ENCODE results near the gene BFSP1. TPM values are rescaled to one million over a fixed set of nuclear protein-coding genes. Genes with fewer than 3 reads are reported as not detected.

BFSP1 gene
- total and polyA plus RNA-seq, 2 donors (not counting 3 experiments of a cell fraction or from before 2014, with no cell fraction given): 3.1 to 5.2 TPM

GRCh38 chr20:17541996-17542395, 10.8 kb upstream of the BFSP1 start:
- Histone ChIP-seq H3K9me3 (replicated peaks; ENCODE audit: control insufficient read depth, insufficient read depth, low read length) (no peaks in the 10 kb centered on the region), H3K4me2 (ENCODE audit: insufficient read depth, low read length) (no peak overlapping the region), H2AFZ (ENCODE audit: low read depth, low read length) (no peak overlapping the region), H3K79me2 (ENCODE audit: control insufficient read depth, insufficient read depth, low read length) (no peaks in the 10 kb centered on the region), H3K9me1 (replicated peaks; ENCODE audit: control insufficient read depth, extremely low read depth, insufficient read depth, low read length) (no peaks in the 10 kb centered on the region), H4K20me1 (replicated peaks; ENCODE audit: control insufficient read depth, extremely low read depth, insufficient read depth, low read length) (no peaks in the 10 kb centered on the region), H3K27me3 (ENCODE audit: control insufficient read depth in 2 of 2, insufficient read depth in 2 of 2, low read length in 2 of 2) (no peaks in the 10 kb centered on the region), H3K27ac (ENCODE audit: insufficient read depth, low read depth, low read length) (no peak overlapping the region), H3K9ac (replicated peaks; ENCODE audit: extremely low read depth, insufficient read depth, low read length) (no peak overlapping the region), H3K4me1 (ENCODE audit: control insufficient read depth, extremely low read depth, insufficient read depth, low read length) (no peaks in the 10 kb centered on the region), H3K36me3 (ENCODE audit: control insufficient read depth in 2 of 2, extremely low read depth in 1 of 2, insufficient read depth in 2 of 2, low read length in 2 of 2) (no peaks in the 10 kb centered on the region), H3K4me3 (replicated peaks in 1 of 3; ENCODE audit: insufficient read depth in 1 of 3, low read depth in 1 of 3, low read length in 3 of 3) (no peak overlapping the region)
- POLR2A ChIA-PET: no interaction called here
- TF ChIP-seq GATA2 (IDR thresholded peaks at IDR 0.05; ENCODE audit: insufficient read depth, insufficient read length, low read depth, low read length): no peak
- TF ChIP-seq MYC (IDR thresholded peaks at IDR 0.05; ENCODE audit: low read depth, low read length): no peak
- no peak for TF ChIP-seq FOS (IDR thresholded peaks at IDR 0.05; ENCODE audit: borderline replicate concordance, insufficient read depth, low read length)
- TF ChIP-seq JUN (IDR thresholded peaks at IDR 0.05; ENCODE audit: borderline replicate concordance, insufficient read depth, insufficient read length, low read depth): no peak
- TF ChIP-seq EZH2 (IDR thresholded peaks at IDR 0.05; ENCODE audit: borderline replicate concordance, low read depth, low read length, severe bottlenecking): no peak
- TF ChIP-seq POLR2AphosphoS5 (IDR thresholded peaks at IDR 0.05; ENCODE audit: insufficient read depth, low read depth, low read length): no peak
- no peak for TF ChIP-seq CTCF (IDR thresholded peaks at IDR 0.05; ENCODE audit: extremely low read depth in 1 of 2, insufficient read depth in 1 of 2, low read depth in 1 of 2, low read length in 2 of 2)
- no peak for TF ChIP-seq MAX (IDR thresholded peaks at IDR 0.05; ENCODE audit: insufficient read depth, insufficient read length)
- no peak for TF ChIP-seq POLR2A (IDR thresholded peaks at IDR 0.05; ENCODE audit: low read depth, low read length)
- DNase-seq (ENCODE audit: low read depth, low spot score): no peak
- FAIRE-seq: no peak
- CTCF ChIA-PET: interaction anchor here (1.1 to 5.3 kb wide), 3 partner anchors 15 to 76 kb away, joined by 3 to 30 read pairs (median 5); no protein-coding TSS in a partner anchor
- dilution Hi-C loops (cut with MboI; ENCODE audit: extremely low pct_ligation_motif_present, low sequenced_read_pairs) (loop anchor here (5.0 kb wide), 1 partner anchor 50 kb away; no protein-coding TSS in a partner anchor), intact Hi-C loops (cut with micrococcal nuclease) (no loop called here)
- BruUV-seq (replicated peaks): no TSS peak

Measured in endothelial cell of umbilical vein (primary cell).